Tibial nerve (tissue), 4 donors: ENCODE results near the gene SLN. TPM values are rescaled to one million over a fixed set of nuclear protein-coding genes. Genes with fewer than 3 reads are reported as not detected.

Experiments
- DNase-seq, 2 donors: peaks; one replicate each; pipeline ENCODE4 v3.0.0-alpha.2; 2019; ENCODE audit warnings: low spot score in 2 of 2
- H3K27ac ChIP-seq, 4 donors: fragments of 200-600 bp; sonication (generic) in 3 of 4; one replicate each; pipeline ENCODE4 v1.5.1; 2017 to 2019; ENCODE audit warnings: mild to moderate bottlenecking in 1 of 4
- H3K27me3 ChIP-seq, 2 donors: fragments of 200-600 bp; sonication (generic) in 1 of 2; one replicate each; pipeline versions ENCODE4 v1.5.1 to v1.6.0; 2017 to 2019
- H3K36me3 ChIP-seq, 3 donors: fragments of 200-600 bp; sonication (generic); one replicate each; pipeline ENCODE4 v1.5.1; 2018 to 2019
- H3K4me1 ChIP-seq, 4 donors: fragments of 200-600 bp; sonication (generic) in 3 of 4; one replicate each; pipeline ENCODE4 v1.5.1; 2017 to 2019
- H3K4me3 ChIP-seq, 4 donors: fragments of 200-600 bp; sonication (generic) in 3 of 4; one replicate each; pipeline ENCODE4 v1.5.1; 2017 to 2019; ENCODE audit warnings: mild to moderate bottlenecking in 1 of 4, moderate library complexity in 1 of 4
- H3K9me3 ChIP-seq, 4 donors: fragments of 200-600 bp; sonication (generic) in 3 of 4; one replicate each; pipeline ENCODE4 v1.5.1; 2017 to 2019
- EP300 ChIP-seq, 2 donors: sonication (generic); formaldehyde crosslinking; IDR thresholded peaks; one replicate each; pipeline ENCODE4 v1.6.1; 2017; ENCODE audit warnings: antibody characterized with exemption in 2 of 2, mild to moderate bottlenecking in 1 of 2
- POLR2A ChIP-seq, 2 donors: fragments of 450-650 bp; IDR thresholded peaks; one replicate each; pipeline ENCODE4 v1.6.1; 2017; ENCODE audit warnings: antibody characterized with exemption in 2 of 2, mild to moderate bottlenecking in 2 of 2, moderate library complexity in 2 of 2
- WGBS, 2 donors: methylation state at CpG; one replicate each; pipeline ENCODE4 v1.1.5; 2018; 5-methylcytosine and 5-hydroxymethylcytosine counted together
- total RNA-seq, 4 donors: library from RNA; depleted of rRNA; stranded (reverse); fragments of >200 nt; gene quantifications; one replicate each; pipeline ENCODE4 v1.1.0, GENCODE V29; 2016
- TF ChIP-seq, protein P1 (sequence below), 5 experiments: fragments of 200-600 bp in 3 of 5; fragments of 450-650 bp in 2 of 5; sonication (generic) in 3 of 5; IDR thresholded peaks; one replicate each; pipeline ENCODE4 v1.5.1; 2016 to 2019; ENCODE audit warnings: antibody characterized with exemption in 5 of 5, mild to moderate bottlenecking in 3 of 5, moderate library complexity in 2 of 5

SLN gene
- total RNA-seq, 4 donors from 2014 or later, result 1.5 to 7.5 TPM; not detected in 2

- TF ChIP-seq EP300 (IDR thresholded peaks at IDR 0.05), result no peak
- TF ChIP-seq, protein P1, sequence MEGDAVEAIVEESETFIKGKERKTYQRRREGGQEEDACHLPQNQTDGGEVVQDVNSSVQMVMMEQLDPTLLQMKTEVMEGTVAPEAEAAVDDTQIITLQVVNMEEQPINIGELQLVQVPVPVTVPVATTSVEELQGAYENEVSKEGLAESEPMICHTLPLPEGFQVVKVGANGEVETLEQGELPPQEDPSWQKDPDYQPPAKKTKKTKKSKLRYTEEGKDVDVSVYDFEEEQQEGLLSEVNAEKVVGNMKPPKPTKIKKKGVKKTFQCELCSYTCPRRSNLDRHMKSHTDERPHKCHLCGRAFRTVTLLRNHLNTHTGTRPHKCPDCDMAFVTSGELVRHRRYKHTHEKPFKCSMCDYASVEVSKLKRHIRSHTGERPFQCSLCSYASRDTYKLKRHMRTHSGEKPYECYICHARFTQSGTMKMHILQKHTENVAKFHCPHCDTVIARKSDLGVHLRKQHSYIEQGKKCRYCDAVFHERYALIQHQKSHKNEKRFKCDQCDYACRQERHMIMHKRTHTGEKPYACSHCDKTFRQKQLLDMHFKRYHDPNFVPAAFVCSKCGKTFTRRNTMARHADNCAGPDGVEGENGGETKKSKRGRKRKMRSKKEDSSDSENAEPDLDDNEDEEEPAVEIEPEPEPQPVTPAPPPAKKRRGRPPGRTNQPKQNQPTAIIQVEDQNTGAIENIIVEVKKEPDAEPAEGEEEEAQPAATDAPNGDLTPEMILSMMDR (IDR thresholded peaks at IDR 0.05), result no peak
- TF ChIP-seq POLR2A (IDR thresholded peaks at IDR 0.05), result no peak
- no peak overlapping the region for H3K27ac ChIP-seq
- H3K4me1 ChIP-seq, result no peaks in the 10 kb centered on the region
- no peaks in the 10 kb centered on the region for H3K27me3 ChIP-seq
- no peak overlapping the region for H3K4me3 ChIP-seq
- no peaks in the 10 kb centered on the region for H3K36me3 ChIP-seq
- DNase-seq, result no peak
- no peaks in the 10 kb centered on the region for H3K9me3 ChIP-seq
- WGBS, 2 donors, result 80 to 85% methylated on average over 3 of the region's 3 CpGs
Observed at GRCh38 chr11:107704451-107704850, 7.4 kb downstream of the SLN start.

DNA sequence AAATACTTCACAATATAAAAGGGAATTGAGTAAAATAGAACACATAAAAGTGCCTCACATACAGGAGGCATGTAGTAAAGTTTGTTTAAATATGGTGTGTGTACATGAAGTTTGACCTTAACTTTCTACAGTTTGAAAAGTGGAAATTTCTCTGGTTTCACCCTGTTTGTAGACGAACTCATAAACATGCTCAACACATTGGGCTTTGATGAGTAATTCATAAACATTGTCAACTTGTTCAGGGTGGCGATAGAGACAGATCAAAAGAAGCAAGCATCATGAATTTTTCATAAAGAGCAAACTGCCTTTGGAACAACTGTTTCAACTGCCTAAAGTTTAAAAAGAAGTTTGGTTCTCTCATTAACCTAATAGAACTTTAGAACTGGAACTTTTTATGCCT, 9.1 kb downstream of the SLN start:
- H3K4me3 ChIP-seq, result no peak overlapping the region
- TF ChIP-seq, protein P1 (IDR thresholded peaks at IDR 0.05), result no peak
- H3K27ac ChIP-seq, result no peak overlapping the region
- no peak for DNase-seq
- no peaks in the 10 kb centered on the region for H3K4me1 ChIP-seq
- H3K27me3 ChIP-seq, result no peaks in the 10 kb centered on the region
- 63 to 67% methylated on average over 2 of the region's 2 CpGs for WGBS, 2 donors
- H3K36me3 ChIP-seq, result no peaks in the 10 kb centered on the region
- H3K9me3 ChIP-seq, result no peaks in the 10 kb centered on the region

DNA sequence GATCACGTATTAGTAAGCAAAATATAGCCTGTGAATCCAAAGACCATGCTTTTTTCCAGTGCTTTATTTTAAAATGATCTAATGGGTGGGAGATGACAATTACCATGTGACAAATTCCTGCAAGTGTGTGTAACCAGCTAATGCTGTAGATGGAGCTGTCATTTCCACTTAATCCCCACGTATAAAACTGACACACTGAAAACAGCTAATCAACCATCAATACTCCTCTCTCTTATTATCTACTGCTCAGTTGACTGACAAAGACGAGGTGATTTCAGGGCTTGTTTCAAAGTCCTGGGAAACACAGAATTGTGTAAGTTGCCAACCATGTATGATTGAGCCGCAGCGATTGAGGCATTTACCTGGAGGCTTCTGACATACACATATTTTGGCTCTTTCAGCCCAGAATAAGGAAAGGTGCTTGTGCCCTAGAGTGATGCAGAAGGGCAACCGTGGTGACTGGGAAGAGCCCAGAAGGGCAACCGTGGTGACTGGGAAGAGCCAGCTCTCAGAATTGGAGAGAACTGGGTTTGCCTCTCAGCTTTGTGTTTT, 9.7 kb downstream of the SLN start:
- no peak overlapping the region for H3K4me3 ChIP-seq
- 81 to 86% methylated on average over 7 of the region's 7 CpGs for WGBS, 2 donors
- no peaks in the 10 kb centered on the region for H3K36me3 ChIP-seq
- no peaks in the 10 kb centered on the region for H3K4me1 ChIP-seq
- DNase-seq, result no peak
- no peaks in the 10 kb centered on the region for H3K27me3 ChIP-seq
- no peaks in the 10 kb centered on the region for H3K9me3 ChIP-seq
- TF ChIP-seq EP300 (IDR thresholded peaks at IDR 0.05), result no peak
- TF ChIP-seq, protein P1 (IDR thresholded peaks at IDR 0.05), result no peak
- TF ChIP-seq POLR2A (IDR thresholded peaks at IDR 0.05), result no peak
- H3K27ac ChIP-seq, result no peak overlapping the region

GRCh38 chr11:107699371-107700285, 12.2 kb downstream of the SLN start:
- TF ChIP-seq EP300 (IDR thresholded peaks at IDR 0.05) (no peak), POLR2A (IDR thresholded peaks at IDR 0.05) (no peak)
- TF ChIP-seq, protein P1 (IDR thresholded peaks at IDR 0.05), result no peak

DNA sequence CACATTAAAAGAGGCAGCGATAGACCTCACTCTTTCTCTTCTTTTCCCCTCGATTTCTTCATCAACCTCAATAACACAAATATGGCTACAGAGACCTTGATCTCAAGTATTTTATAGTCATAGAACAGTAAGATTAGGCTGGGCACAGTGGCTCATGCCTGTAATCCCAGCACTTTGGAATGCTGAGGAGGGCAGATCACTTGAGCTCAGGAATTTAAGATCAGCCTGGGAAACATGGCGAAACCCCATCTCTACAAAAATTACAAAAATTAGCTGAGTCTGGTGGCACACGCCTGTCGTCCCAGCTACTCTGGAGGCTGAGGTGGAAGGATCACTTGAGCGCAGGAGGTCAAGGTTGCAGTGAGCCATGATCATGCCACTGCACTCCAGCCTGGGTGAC, 14.6 kb downstream of the SLN start:
- Histone ChIP-seq H3K4me3 (no peak overlapping the region), H3K4me1 (peaks cover 0 to 7% (median 0%) of the 10 kb centered on the region in 4 donors), H3K27me3 (no peaks in the 10 kb centered on the region), H3K9me3 (no peaks in the 10 kb centered on the region), H3K27ac (no peak overlapping the region), H3K36me3 (no peaks in the 10 kb centered on the region)
- no peak for DNase-seq
- 75 to 77% methylated on average over 6 of the region's 6 CpGs for WGBS, 2 donors
- no peak for TF ChIP-seq EP300 (IDR thresholded peaks at IDR 0.05)
- TF ChIP-seq POLR2A (IDR thresholded peaks at IDR 0.05), result no peak
- TF ChIP-seq, protein P1 (IDR thresholded peaks at IDR 0.05), result no peak

More at GRCh38 chr11:107699371-107700285, 12.2 kb downstream of the SLN start:
- no peak overlapping the region for H3K27ac ChIP-seq
- 72 to 73% methylated on average over 15 of the region's 15 CpGs for WGBS, 2 donors
- no peaks in the 10 kb centered on the region for H3K36me3 ChIP-seq
- no peak for DNase-seq
- H3K27me3 ChIP-seq, result no peaks in the 10 kb centered on the region
- peaks cover 0 to 7% (median 0%) of the 10 kb centered on the region in 4 donors for H3K4me1 ChIP-seq
- no peak overlapping the region for H3K4me3 ChIP-seq
- no peaks in the 10 kb centered on the region for H3K9me3 ChIP-seq
